HG03060 (cell line): Measurements from ENCODE around the gene SPTBN1.
"Not testable (repeated sequence)": the region's sequence is repeated elsewhere in the genome, so short reads cannot be mapped to it uniquely, and the experiment has no call there.

Experiments used
- ATAC-seq: cut with Tn5 transposase; IDR thresholded peaks from one replicate; pipeline ENCODE4 v1.9.1; 2021; ENCODE audit warnings: low read depth, moderate number of reproducible peaks; ENCODE audit not compliant: unreplicated experiment

Gene SPTBN1

GRCh38 chr2:54468673-54469072 lies 12.5 kb downstream of the SPTBN1 start:
- ATAC-seq, result no peak

- no peak for ATAC-seq
These were observed 13.4 kb downstream of the SPTBN1 start for GRCh38 chr2:54469484-54470053.

- no peak for ATAC-seq
These were observed 14.3 kb downstream of the SPTBN1 start for GRCh38 chr2:54470266-54470938.

GRCh38 chr2:54471221-54471711 lies 15.1 kb downstream of the SPTBN1 start:
- peak; percentile 72 for ATAC-seq

- no peak for ATAC-seq
These were observed 17.7 kb downstream of the SPTBN1 start for GRCh38 chr2:54473851-54474250.

GRCh38 chr2:54475285-54475684 lies 19.2 kb downstream of the SPTBN1 start:
- ATAC-seq, result no peak

GRCh38 chr2:54475919-54476318 lies 19.8 kb downstream of the SPTBN1 start:
- no peak for ATAC-seq

GRCh38 chr2:54476852-54477251 lies 20.7 kb downstream of the SPTBN1 start:
- ATAC-seq, result no peak

- ATAC-seq, result no peak
These were observed 21.8 kb downstream of the SPTBN1 start for GRCh38 chr2:54477896-54478295.

- no peak for ATAC-seq
These were observed 22.8 kb downstream of the SPTBN1 start for GRCh38 chr2:54478899-54479298.

- ATAC-seq, result no peak
These were observed 23.3 kb downstream of the SPTBN1 start for GRCh38 chr2:54479424-54479823.

GRCh38 chr2:54480025-54480424 lies 23.9 kb downstream of the SPTBN1 start:
- ATAC-seq, result no peak

- ATAC-seq, result no peak
These were observed 25.6 kb downstream of the SPTBN1 start for GRCh38 chr2:54481686-54482085.

GRCh38 chr2:54482715-54483114 lies 26.6 kb downstream of the SPTBN1 start:
- no peak for ATAC-seq

GRCh38 chr2:54483426-54483825 lies 27.3 kb downstream of the SPTBN1 start:
- no peak for ATAC-seq

GRCh38 chr2:54485756-54486155 lies 29.6 kb downstream of the SPTBN1 start:
- not testable (repeated sequence) for ATAC-seq

- ATAC-seq, result no peak
These were observed 30.6 kb downstream of the SPTBN1 start for GRCh38 chr2:54486766-54487165.

- ATAC-seq, result no peak
These were observed 34.7 kb downstream of the SPTBN1 start for GRCh38 chr2:54490863-54491262.

GRCh38 chr2:54492335-54492734 lies 36.2 kb downstream of the SPTBN1 start:
- ATAC-seq, result no peak

GRCh38 chr2:54494087-54494486 lies 38.0 kb downstream of the SPTBN1 start:
- ATAC-seq, result no peak

GRCh38 chr2:54496920-54497319 lies 40.8 kb downstream of the SPTBN1 start:
- ATAC-seq, result no peak
